ENCODE measurements around the gene NPHS1. TPM values are rescaled to one million over a fixed set of nuclear protein-coding genes. Genes with fewer than 3 reads are reported as not detected.

Gene NPHS1
- total RNA-seq, 1 donor from 2014 or later: not detected

Other genes starting within 250 kb of the NPHS1 start
- 41.6 and 47.4 TPM in 2 replicates for gene HAUS5, start 239.8 kb downstream of the NPHS1 start, total RNA-seq
- gene RBM42, start 223.5 kb downstream of the NPHS1 start, total RNA-seq: 96.5 and 109 TPM in 2 replicates
- 0.80 and 1.3 TPM in 2 replicates for gene ETV2, start 210.8 kb downstream of the NPHS1 start, total RNA-seq
- gene COX6B1, start 204.2 kb downstream of the NPHS1 start, total RNA-seq: 489 and 495 TPM in 2 replicates
- 0.48 and 0.50 TPM in 2 replicates for gene UPK1A, start 186.0 kb downstream of the NPHS1 start, total RNA-seq
- 55.9 and 57.1 TPM in 2 replicates for gene ZBTB32, start 147.9 kb downstream of the NPHS1 start, total RNA-seq
- gene KMT2B, start 134.5 kb downstream of the NPHS1 start, total RNA-seq: 60.0 and 62.6 TPM in 2 replicates
- gene IGFLR1, start 110.1 kb downstream of the NPHS1 start, total RNA-seq: 31.2 and 35.2 TPM in 2 replicates
- gene U2AF1L4, start 107.1 kb downstream of the NPHS1 start, total RNA-seq: 24.0 and 24.5 TPM in 2 replicates
- 42.0 and 45.5 TPM in 2 replicates for gene PSENEN, start 106.9 kb downstream of the NPHS1 start, total RNA-seq
- gene LIN37, start 103.9 kb downstream of the NPHS1 start, total RNA-seq: 10.8 and 15.2 TPM in 2 replicates
- gene HSPB6, start 95.5 kb downstream of the NPHS1 start, total RNA-seq: not detected in 2 replicates
- 50.4 and 51.1 TPM in 2 replicates for gene PROSER3, start 94.3 kb downstream of the NPHS1 start, total RNA-seq
- gene ARHGAP33, start 76.9 kb downstream of the NPHS1 start, total RNA-seq: 67.1 and 72.6 TPM in 2 replicates
- not detected in 2 replicates for gene PRODH2, start 39.7 kb downstream of the NPHS1 start, total RNA-seq
- 0.20 and 0.25 TPM in 2 replicates for gene KIRREL2, start 4.4 kb upstream of the NPHS1 start, total RNA-seq
- 0.86 and 2.0 TPM in 2 replicates for gene APLP1, start 16.1 kb upstream of the NPHS1 start, total RNA-seq
- gene NFKBID, start 48.0 kb upstream of the NPHS1 start, total RNA-seq: 42.7 and 43.0 TPM in 2 replicates
- 93.1 and 96.2 TPM in 2 replicates for gene HCST, start 50.0 kb upstream of the NPHS1 start, total RNA-seq
- gene TYROBP, start 55.8 kb upstream of the NPHS1 start, total RNA-seq: 0.52 TPM in 1 of 2 replicates, not detected in the other
- 9.7 and 11.4 TPM in 2 replicates for gene LRFN3, start 83.9 kb upstream of the NPHS1 start, total RNA-seq
- gene SDHAF1, start 142.7 kb upstream of the NPHS1 start, total RNA-seq: 16.1 and 16.7 TPM in 2 replicates
- 2.6 and 2.7 TPM in 2 replicates for gene SYNE4, start 156.3 kb upstream of the NPHS1 start, total RNA-seq
- gene ALKBH6, start 161.7 kb upstream of the NPHS1 start, total RNA-seq: 34.6 and 39.2 TPM in 2 replicates
- 3.0 and 5.1 TPM in 2 replicates for gene CLIP3, start 180.4 kb upstream of the NPHS1 start, total RNA-seq
- 4.1 and 4.4 TPM in 2 replicates for gene THAP8, start 201.8 kb upstream of the NPHS1 start, total RNA-seq
- 32.6 and 32.8 TPM in 2 replicates for gene WDR62, start 202.4 kb upstream of the NPHS1 start, total RNA-seq

Measured in T-helper 2 cell treated with Interferon-gamma antibody and Interleukin-4, amounts not matched to agents 100 ng/mL and 5 ng/mL, for 36 hours (primary cell).